Islet precursor cell (in vitro differentiated cells): ENCODE data around the gene PTGIS.

Experiments
- DNase-seq: peaks from one replicate; pipeline ENCODE4 v3.0.0-alpha.2; 2018

Gene PTGIS

GRCh38 chr20:49461894-49462620, 105.9 kb downstream of the PTGIS start:
- DNase-seq: no peak

GRCh38 chr20:49460916-49461315, 107.0 kb downstream of the PTGIS start:
- no peak for DNase-seq

- DNase-seq: no peak
Measured at GRCh38 chr20:49460131-49460530, 107.8 kb downstream of the PTGIS start.

GRCh38 chr20:49459684-49460083, 108.3 kb downstream of the PTGIS start:
- no peak for DNase-seq

GRCh38 chr20:49457444-49457843, 110.5 kb downstream of the PTGIS start:
- DNase-seq: no peak

- DNase-seq: no peak
Measured at GRCh38 chr20:49456646-49457045, 111.3 kb downstream of the PTGIS start.

GRCh38 chr20:49455691-49456090, 112.2 kb downstream of the PTGIS start:
- no peak for DNase-seq
